WTC11 (cell line): ENCODE data around the gene ADH1A. TPM values are rescaled to one million over a fixed set of nuclear protein-coding genes. Genes with fewer than 3 reads are reported as not detected.

Source experiments
- ATAC-seq: fragments of 200-7000 bp; cut with Tn5 transposase; 2 replicates; pipeline ENCODE4 v1.10.0; 2021; ENCODE audit warnings: mild to moderate bottlenecking, moderate library complexity
- CTCF ChIA-PET: fragments of 300-600 bp; sonication (Branson Sonifier 250); formaldehyde crosslinking; loops from one replicate; lab custom pipeline; 2021; ENCODE audit warnings: antibody characterized with exemption; lab: Charles Lee
- POLR2A ChIA-PET: fragments of 350-600 bp; sonication (Branson Sonifier 250); formaldehyde crosslinking; loops from one replicate; lab custom pipeline; 2021; ENCODE audit warnings: antibody characterized with exemption; lab: Charles Lee
- DNase-seq: peaks from one replicate; pipeline ENCODE4 v3.0.0; 2021; ENCODE audit warnings: low spot score
- H3K27ac Mint-ChIP-seq: 2 replicates; pipeline ENCODE4 v1.8.0; 2021; ENCODE audit warnings: mixed read lengths
- H3K27me3 Mint-ChIP-seq: 2 replicates; pipeline ENCODE4 v1.8.0; 2021; ENCODE audit warnings: low read depth, mild to moderate bottlenecking, moderate library complexity, mixed read lengths
- H3K36me3 Mint-ChIP-seq: 2 replicates; pipeline ENCODE4 v1.8.0; 2021; ENCODE audit warnings: mixed read lengths
- H3K4me1 Mint-ChIP-seq: 2 replicates; pipeline ENCODE4 v1.8.0; 2022; ENCODE audit warnings: mixed read lengths
- H3K4me3 Mint-ChIP-seq: 2 replicates; pipeline ENCODE4 v1.8.0; 2021; ENCODE audit warnings: mild to moderate bottlenecking, moderate library complexity, mixed read lengths
- H3K9me3 Mint-ChIP-seq: 2 replicates; pipeline ENCODE4 v1.8.0; 2021; ENCODE audit warnings: mixed read lengths
- AR ChIP-seq: fragments of 250-450 bp; sonication (Bioruptor Pico); IDR thresholded peaks from 2 replicates; pipeline ENCODE4 v1.9.0; 2021; ENCODE audit warnings: mild to moderate bottlenecking
- ATF2 ChIP-seq: sonication (generic); formaldehyde crosslinking; IDR thresholded peaks from 2 replicates; pipeline ENCODE4 v1.8.1; 2022; ENCODE audit warnings: low read depth, missing genetic modification reagents, borderline replicate concordance
- CBFB ChIP-seq: sonication (generic); formaldehyde crosslinking; IDR thresholded peaks from 2 replicates; pipeline ENCODE4 v1.8.1; 2022; ENCODE audit warnings: mild to moderate bottlenecking, low read depth, missing genetic modification reagents
- CDX4 ChIP-seq: fragments of 250-450 bp; sonication (Bioruptor Pico); IDR thresholded peaks from 2 replicates; pipeline ENCODE4 v1.9.0; 2021; ENCODE audit warnings: moderate library complexity, mild to moderate bottlenecking, inconsistent platforms, borderline replicate concordance
- CREB1 ChIP-seq: sonication (generic); formaldehyde crosslinking; IDR thresholded peaks from 2 replicates; pipeline ENCODE4 v1.8.0; 2023; ENCODE audit warnings: mild to moderate bottlenecking, missing genetic modification reagents
- CTCF ChIP-seq: fragments of 200-600 bp; IDR thresholded peaks from 2 replicates; pipeline ENCODE4 v1.8.0; 2022; ENCODE audit warnings: antibody characterized with exemption
- MYBL2 ChIP-seq: sonication (generic); formaldehyde crosslinking; IDR thresholded peaks from 2 replicates; pipeline ENCODE4 v1.8.1; 2023; ENCODE audit warnings: mild to moderate bottlenecking, moderate library complexity, missing genetic modification reagents
- NFE2L1 ChIP-seq: sonication (generic); formaldehyde crosslinking; IDR thresholded peaks from 2 replicates; pipeline ENCODE4 v1.8.1; 2023; ENCODE audit warnings: missing genetic modification reagents
- NR1H2 ChIP-seq: sonication (generic); formaldehyde crosslinking; IDR thresholded peaks from 2 replicates; pipeline ENCODE4 v1.9.0; 2021; ENCODE audit warnings: mild to moderate bottlenecking, moderate library complexity, missing genetic modification reagents
- SOX15 ChIP-seq: fragments of 250-450 bp; sonication (Bioruptor Pico); IDR thresholded peaks from 2 replicates; pipeline ENCODE4 v1.9.0; 2021; ENCODE audit warnings: mild to moderate bottlenecking
- SP1 ChIP-seq: sonication (generic); formaldehyde crosslinking; conservative IDR thresholded peaks from 2 replicates; pipeline ENCODE4 v1.8.1; 2022; ENCODE audit warnings: missing genetic modification reagents
- TEAD4 ChIP-seq: sonication (generic); formaldehyde crosslinking; IDR thresholded peaks from 2 replicates; pipeline ENCODE4 v1.8.0; 2022; ENCODE audit warnings: mild to moderate bottlenecking, missing genetic modification reagents
- ZNF396 ChIP-seq: fragments of 250-450 bp; sonication (Bioruptor Pico); IDR thresholded peaks from 2 replicates; pipeline ENCODE4 v1.8.0; 2021; ENCODE audit warnings: mild to moderate bottlenecking, moderate library complexity, borderline replicate concordance
- ZNF532 ChIP-seq: fragments of 250-450 bp; sonication (Bioruptor Pico); IDR thresholded peaks from 2 replicates; pipeline ENCODE4 v1.9.0; 2021; ENCODE audit warnings: mild to moderate bottlenecking, borderline replicate concordance
- total RNA-seq: library from RNA; stranded (reverse); gene quantifications from 3 replicates; pipeline ENCODE4 v1.2.3, GENCODE V29; 2021
- TF ChIP-seq, protein P1 (sequence below): sonication (generic); formaldehyde crosslinking; IDR thresholded peaks from 2 replicates; pipeline ENCODE4 v1.8.1; 2023; ENCODE audit warnings: mild to moderate bottlenecking, missing genetic modification reagents, moderate library complexity
- TF ChIP-seq, protein P2 (sequence below): sonication (generic); formaldehyde crosslinking; IDR thresholded peaks from 2 replicates; pipeline ENCODE4 v1.8.0; 2023; ENCODE audit warnings: mild to moderate bottlenecking, missing genetic modification reagents
- TF ChIP-seq, protein P3 (sequence below): fragments of 250-450 bp; sonication (Bioruptor Pico); IDR thresholded peaks from 2 replicates; pipeline ENCODE4 v1.8.0; 2021; ENCODE audit warnings: mild to moderate bottlenecking

Gene ADH1A
- total RNA-seq, 1 experiment from 2014 or later: not detected

GRCh38 chr4:99252746-99253145, 38.0 kb downstream of the ADH1A start:
- Mint-ChIP-seq H3K4me3 (no peak overlapping the region), H3K9me3 (peaks cover 34% of the 10 kb centered on the region), H3K27me3 (no peaks in the 10 kb centered on the region), H3K36me3 (no peaks in the 10 kb centered on the region), H3K4me1 (no peaks in the 10 kb centered on the region), H3K27ac (no peak overlapping the region)
- ATAC-seq: no peak
- CTCF ChIA-PET: no interaction called here
- POLR2A ChIA-PET: no interaction called here
- TF ChIP-seq ZNF532 (CRISPR knock-in tag): no peak
- no peak for TF ChIP-seq SP1 (CRISPR knock-in tag)
- TF ChIP-seq CDX4 (CRISPR knock-in tag): no peak
- no peak for TF ChIP-seq CTCF
- TF ChIP-seq MYBL2: no peak
- no peak for TF ChIP-seq CBFB (CRISPR knock-in tag)
- TF ChIP-seq NFE2L1: no peak
- TF ChIP-seq NR1H2 (CRISPR knock-in tag): no peak
- no peak for TF ChIP-seq ZNF396 (CRISPR knock-in tag)
- TF ChIP-seq ATF2 (CRISPR knock-in tag): no peak
- TF ChIP-seq SOX15 (CRISPR knock-in tag): no peak
- no peak for TF ChIP-seq CREB1 (CRISPR knock-in tag)
- TF ChIP-seq, protein P1, sequence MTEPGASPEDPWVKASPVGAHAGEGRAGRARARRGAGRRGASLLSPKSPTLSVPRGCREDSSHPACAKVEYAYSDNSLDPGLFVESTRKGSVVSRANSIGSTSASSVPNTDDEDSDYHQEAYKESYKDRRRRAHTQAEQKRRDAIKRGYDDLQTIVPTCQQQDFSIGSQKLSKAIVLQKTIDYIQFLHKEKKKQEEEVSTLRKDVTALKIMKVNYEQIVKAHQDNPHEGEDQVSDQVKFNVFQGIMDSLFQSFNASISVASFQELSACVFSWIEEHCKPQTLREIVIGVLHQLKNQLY (CRISPR knock-in tag): no peak
- no peak for TF ChIP-seq TEAD4 (CRISPR knock-in tag)
- TF ChIP-seq AR (CRISPR knock-in tag): no peak
- TF ChIP-seq, protein P2, sequence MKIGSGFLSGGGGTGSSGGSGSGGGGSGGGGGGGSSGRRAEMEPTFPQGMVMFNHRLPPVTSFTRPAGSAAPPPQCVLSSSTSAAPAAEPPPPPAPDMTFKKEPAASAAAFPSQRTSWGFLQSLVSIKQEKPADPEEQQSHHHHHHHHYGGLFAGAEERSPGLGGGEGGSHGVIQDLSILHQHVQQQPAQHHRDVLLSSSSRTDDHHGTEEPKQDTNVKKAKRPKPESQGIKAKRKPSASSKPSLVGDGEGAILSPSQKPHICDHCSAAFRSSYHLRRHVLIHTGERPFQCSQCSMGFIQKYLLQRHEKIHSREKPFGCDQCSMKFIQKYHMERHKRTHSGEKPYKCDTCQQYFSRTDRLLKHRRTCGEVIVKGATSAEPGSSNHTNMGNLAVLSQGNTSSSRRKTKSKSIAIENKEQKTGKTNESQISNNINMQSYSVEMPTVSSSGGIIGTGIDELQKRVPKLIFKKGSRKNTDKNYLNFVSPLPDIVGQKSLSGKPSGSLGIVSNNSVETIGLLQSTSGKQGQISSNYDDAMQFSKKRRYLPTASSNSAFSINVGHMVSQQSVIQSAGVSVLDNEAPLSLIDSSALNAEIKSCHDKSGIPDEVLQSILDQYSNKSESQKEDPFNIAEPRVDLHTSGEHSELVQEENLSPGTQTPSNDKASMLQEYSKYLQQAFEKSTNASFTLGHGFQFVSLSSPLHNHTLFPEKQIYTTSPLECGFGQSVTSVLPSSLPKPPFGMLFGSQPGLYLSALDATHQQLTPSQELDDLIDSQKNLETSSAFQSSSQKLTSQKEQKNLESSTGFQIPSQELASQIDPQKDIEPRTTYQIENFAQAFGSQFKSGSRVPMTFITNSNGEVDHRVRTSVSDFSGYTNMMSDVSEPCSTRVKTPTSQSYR (CRISPR knock-in tag): no peak
- TF ChIP-seq, protein P3, sequence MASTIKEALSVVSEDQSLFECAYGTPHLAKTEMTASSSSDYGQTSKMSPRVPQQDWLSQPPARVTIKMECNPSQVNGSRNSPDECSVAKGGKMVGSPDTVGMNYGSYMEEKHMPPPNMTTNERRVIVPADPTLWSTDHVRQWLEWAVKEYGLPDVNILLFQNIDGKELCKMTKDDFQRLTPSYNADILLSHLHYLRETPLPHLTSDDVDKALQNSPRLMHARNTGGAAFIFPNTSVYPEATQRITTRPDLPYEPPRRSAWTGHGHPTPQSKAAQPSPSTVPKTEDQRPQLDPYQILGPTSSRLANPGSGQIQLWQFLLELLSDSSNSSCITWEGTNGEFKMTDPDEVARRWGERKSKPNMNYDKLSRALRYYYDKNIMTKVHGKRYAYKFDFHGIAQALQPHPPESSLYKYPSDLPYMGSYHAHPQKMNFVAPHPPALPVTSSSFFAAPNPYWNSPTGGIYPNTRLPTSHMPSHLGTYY: no peak
- DNase-seq: no peak
